ENCODE measurements around the gene SRGAP1. TPM values are rescaled to one million over a fixed set of nuclear protein-coding genes. Genes with fewer than 3 reads are reported as not detected.

SRGAP1 gene
- total and polyA plus RNA-seq, 2 of the 4 experiments (the other 2 are of a cell fraction), result 10.0 to 10.2 TPM

DNA sequence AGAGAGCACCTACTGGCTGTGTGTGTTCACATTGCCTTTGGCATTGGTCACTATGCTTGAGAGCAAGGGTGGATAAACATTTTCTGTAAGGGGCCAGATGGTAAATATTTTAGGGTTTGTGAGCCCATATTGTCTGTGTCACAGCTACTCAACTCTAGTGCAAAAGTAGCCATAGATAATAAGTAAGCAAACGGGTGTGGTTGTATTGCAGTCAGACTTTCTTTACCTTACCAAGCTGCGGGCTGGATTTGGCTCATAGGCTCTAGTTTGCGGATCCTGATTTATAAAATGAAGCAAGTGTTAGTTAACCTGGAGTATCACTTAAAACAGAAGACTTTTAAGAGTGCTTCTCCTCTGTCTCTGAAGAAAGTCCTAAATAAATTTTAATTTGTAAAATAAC is 208.6 kb downstream of the SRGAP1 start:
- dilution Hi-C loops (cut with HindIII; ENCODE audit: low sequenced_read_pairs, unreplicated experiment), result no loop called here
- no peak overlapping the region for H3K9ac ChIP-seq (ENCODE audit: low read depth, low read length)
- no peak overlapping the region for H4K8ac ChIP-seq (ENCODE audit: low read depth in 2 of 2, low read length in 2 of 2)
- peaks cover 3% of the 10 kb centered on the region; the same call in 1 of the 2 replicates for H3K9me1 ChIP-seq (ENCODE audit: insufficient read depth, low read length)
- H3K4me2 ChIP-seq (ENCODE audit: low read depth, low read length), result no peak overlapping the region
- no TSS peak for BruUV-seq (replicated peaks)
- peaks cover 25 to 46% of the 10 kb centered on the region in 2 experiments; a peak in 3 of 4 replicates for H3K79me1 ChIP-seq (ENCODE audit: low read depth in 1 of 2, low read length in 2 of 2)
- no peak overlapping the region for H2BK120ac ChIP-seq (ENCODE audit: low read depth, low read length)
- intact Hi-C loops (cut with micrococcal nuclease), result no loop called here
- no peak overlapping the region for H3K56ac ChIP-seq (ENCODE audit: extremely low read depth, insufficient read depth, low read length)
- no peaks in the 10 kb centered on the region for H3K27me3 ChIP-seq (ENCODE audit: control insufficient read depth, insufficient read depth, low read length)
- H3K23ac ChIP-seq (ENCODE audit: low read depth, low read length), result no peak overlapping the region
- H3K4ac ChIP-seq (ENCODE audit: low read depth, low read length), result no peak overlapping the region
- H3K27ac ChIP-seq (ENCODE audit: insufficient read depth, low read length), result no peak overlapping the region
- in situ Hi-C loops (cut with MboI; ENCODE audit: low sequenced_read_pairs), result no loop called here
- TF ChIP-seq, protein P1, sequence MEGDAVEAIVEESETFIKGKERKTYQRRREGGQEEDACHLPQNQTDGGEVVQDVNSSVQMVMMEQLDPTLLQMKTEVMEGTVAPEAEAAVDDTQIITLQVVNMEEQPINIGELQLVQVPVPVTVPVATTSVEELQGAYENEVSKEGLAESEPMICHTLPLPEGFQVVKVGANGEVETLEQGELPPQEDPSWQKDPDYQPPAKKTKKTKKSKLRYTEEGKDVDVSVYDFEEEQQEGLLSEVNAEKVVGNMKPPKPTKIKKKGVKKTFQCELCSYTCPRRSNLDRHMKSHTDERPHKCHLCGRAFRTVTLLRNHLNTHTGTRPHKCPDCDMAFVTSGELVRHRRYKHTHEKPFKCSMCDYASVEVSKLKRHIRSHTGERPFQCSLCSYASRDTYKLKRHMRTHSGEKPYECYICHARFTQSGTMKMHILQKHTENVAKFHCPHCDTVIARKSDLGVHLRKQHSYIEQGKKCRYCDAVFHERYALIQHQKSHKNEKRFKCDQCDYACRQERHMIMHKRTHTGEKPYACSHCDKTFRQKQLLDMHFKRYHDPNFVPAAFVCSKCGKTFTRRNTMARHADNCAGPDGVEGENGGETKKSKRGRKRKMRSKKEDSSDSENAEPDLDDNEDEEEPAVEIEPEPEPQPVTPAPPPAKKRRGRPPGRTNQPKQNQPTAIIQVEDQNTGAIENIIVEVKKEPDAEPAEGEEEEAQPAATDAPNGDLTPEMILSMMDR (conservative IDR thresholded peaks at IDR 0.05; ENCODE audit: low read depth, low read length), result no peak
- TF ChIP-seq BHLHE40 (IDR thresholded peaks at IDR 0.05; ENCODE audit: low read depth, low read length) (no peak), MAZ (IDR thresholded peaks at IDR 0.05; ENCODE audit: borderline replicate concordance, low read depth, low read length) (no peak), MAFK (IDR thresholded peaks at IDR 0.05; ENCODE audit: low read depth, low read length) (no peak), RFX5 (IDR thresholded peaks at IDR 0.05; ENCODE audit: low read depth, low read length) (no peak), FOS (IDR thresholded peaks at IDR 0.05; ENCODE audit: low read depth, low read length) (no peak), SMC3 (IDR thresholded peaks at IDR 0.05; ENCODE audit: low read depth, low read length) (no peak), CEBPB (IDR thresholded peaks at IDR 0.05; ENCODE audit: low read depth, low read length) (no peak), POLR2A (IDR thresholded peaks at IDR 0.05; ENCODE audit: low read depth, low read length) (no peak), MXI1 (IDR thresholded peaks at IDR 0.05; ENCODE audit: borderline replicate concordance, low read depth, low read length) (no peak), CHD1 (IDR thresholded peaks at IDR 0.05; ENCODE audit: low read depth, low read length) (no peak), RCOR1 (IDR thresholded peaks at IDR 0.05; ENCODE audit: insufficient replicate concordance, low read length) (no peak), NFE2L2 (IDR thresholded peaks at IDR 0.05; ENCODE audit: low read depth, low read length) (no peak), RAD21 (IDR thresholded peaks at IDR 0.05; ENCODE audit: low read length) (no peak)
- TF ChIP-seq, protein P2, sequence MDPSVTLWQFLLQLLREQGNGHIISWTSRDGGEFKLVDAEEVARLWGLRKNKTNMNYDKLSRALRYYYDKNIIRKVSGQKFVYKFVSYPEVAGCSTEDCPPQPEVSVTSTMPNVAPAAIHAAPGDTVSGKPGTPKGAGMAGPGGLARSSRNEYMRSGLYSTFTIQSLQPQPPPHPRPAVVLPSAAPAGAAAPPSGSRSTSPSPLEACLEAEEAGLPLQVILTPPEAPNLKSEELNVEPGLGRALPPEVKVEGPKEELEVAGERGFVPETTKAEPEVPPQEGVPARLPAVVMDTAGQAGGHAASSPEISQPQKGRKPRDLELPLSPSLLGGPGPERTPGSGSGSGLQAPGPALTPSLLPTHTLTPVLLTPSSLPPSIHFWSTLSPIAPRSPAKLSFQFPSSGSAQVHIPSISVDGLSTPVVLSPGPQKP (IDR thresholded peaks at IDR 0.05; ENCODE audit: borderline replicate concordance, low read depth, low read length), result no peak
- TF ChIP-seq, protein P3, sequence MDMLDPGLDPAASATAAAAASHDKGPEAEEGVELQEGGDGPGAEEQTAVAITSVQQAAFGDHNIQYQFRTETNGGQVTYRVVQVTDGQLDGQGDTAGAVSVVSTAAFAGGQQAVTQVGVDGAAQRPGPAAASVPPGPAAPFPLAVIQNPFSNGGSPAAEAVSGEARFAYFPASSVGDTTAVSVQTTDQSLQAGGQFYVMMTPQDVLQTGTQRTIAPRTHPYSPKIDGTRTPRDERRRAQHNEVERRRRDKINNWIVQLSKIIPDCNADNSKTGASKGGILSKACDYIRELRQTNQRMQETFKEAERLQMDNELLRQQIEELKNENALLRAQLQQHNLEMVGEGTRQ (IDR thresholded peaks at IDR 0.05; ENCODE audit: low read depth, low read length), result no peak
- no peak overlapping the region for H2BK20ac ChIP-seq (ENCODE audit: low read depth, low read length)
- H2AK9ac ChIP-seq (replicated peaks; ENCODE audit: low read depth, low read length, poor library complexity), result no peak overlapping the region
- peaks cover 18% of the 10 kb centered on the region for H3K36me3 ChIP-seq (ENCODE audit: control insufficient read depth, insufficient read depth, low read length)
- H4K91ac ChIP-seq (ENCODE audit: insufficient read depth, low read depth, low read length), result no peak overlapping the region
- no peak overlapping the region for H2BK15ac ChIP-seq (ENCODE audit: low read depth, low read length)
- H2BK5ac ChIP-seq (ENCODE audit: low read depth, low read length, poor library complexity, severe bottlenecking), result no peak overlapping the region
- DNase-seq, result no peak
- H3K14ac ChIP-seq (replicated peaks; ENCODE audit: low read depth, low read length), result no peak overlapping the region
- ChIA-PET CTCF (interaction anchor here (0.6 kb wide), 1 partner anchor 83 kb away, joined by 4 read pairs; no protein-coding TSS in a partner anchor), POLR2A (ENCODE audit: unreplicated experiment) (no interaction called here)
- no peak overlapping the region for H3K18ac ChIP-seq (ENCODE audit: low read depth, low read length)
- no peak overlapping the region for H2AK5ac ChIP-seq (ENCODE audit: low read depth, low read length)
- no peaks in the 10 kb centered on the region; the same call in 1 of the 2 replicates for H3K9me3 ChIP-seq (ENCODE audit: control insufficient read depth, insufficient read depth, low read length)
- no CpG with 5 or more reads among the region's 3 CpGs for WGBS, 2 experiments (ENCODE audit: extremely low coverage in 2 of 2, insufficient read length in 1 of 2)
- no peak overlapping the region for H3K4me3 ChIP-seq (ENCODE audit: insufficient read depth, low read depth, low read length)
- no peak overlapping the region for H2AFZ ChIP-seq (replicated peaks; ENCODE audit: low read length, poor library complexity)
- H3K4me1 ChIP-seq (ENCODE audit: control insufficient read depth, insufficient read depth, low read length), result no peaks in the 10 kb centered on the region; the same call in 1 of the 2 replicates
- ATAC-seq (ENCODE audit: low read depth), result no peak
- no peaks in the 10 kb centered on the region for H4K20me1 ChIP-seq (ENCODE audit: insufficient read depth, low read length)
- H4K5ac ChIP-seq (ENCODE audit: low read depth, low read length), result no peak overlapping the region
